Measurements from ENCODE around the gene NIT1.

Gene NIT1

GRCh38 chr1:161117759-161118581 is at the start of gene NIT1, which contains the start of gene PFDN2:
NIT1 (plus strand) TSS chr1:161118105; CDS start chr1:161118177, 72 bp downstream.
PFDN2 (minus strand) TSS chr1:161118037; CDS start chr1:161118026, 11 bp downstream.
- DNase-seq: peak; percentile 71

DNA sequence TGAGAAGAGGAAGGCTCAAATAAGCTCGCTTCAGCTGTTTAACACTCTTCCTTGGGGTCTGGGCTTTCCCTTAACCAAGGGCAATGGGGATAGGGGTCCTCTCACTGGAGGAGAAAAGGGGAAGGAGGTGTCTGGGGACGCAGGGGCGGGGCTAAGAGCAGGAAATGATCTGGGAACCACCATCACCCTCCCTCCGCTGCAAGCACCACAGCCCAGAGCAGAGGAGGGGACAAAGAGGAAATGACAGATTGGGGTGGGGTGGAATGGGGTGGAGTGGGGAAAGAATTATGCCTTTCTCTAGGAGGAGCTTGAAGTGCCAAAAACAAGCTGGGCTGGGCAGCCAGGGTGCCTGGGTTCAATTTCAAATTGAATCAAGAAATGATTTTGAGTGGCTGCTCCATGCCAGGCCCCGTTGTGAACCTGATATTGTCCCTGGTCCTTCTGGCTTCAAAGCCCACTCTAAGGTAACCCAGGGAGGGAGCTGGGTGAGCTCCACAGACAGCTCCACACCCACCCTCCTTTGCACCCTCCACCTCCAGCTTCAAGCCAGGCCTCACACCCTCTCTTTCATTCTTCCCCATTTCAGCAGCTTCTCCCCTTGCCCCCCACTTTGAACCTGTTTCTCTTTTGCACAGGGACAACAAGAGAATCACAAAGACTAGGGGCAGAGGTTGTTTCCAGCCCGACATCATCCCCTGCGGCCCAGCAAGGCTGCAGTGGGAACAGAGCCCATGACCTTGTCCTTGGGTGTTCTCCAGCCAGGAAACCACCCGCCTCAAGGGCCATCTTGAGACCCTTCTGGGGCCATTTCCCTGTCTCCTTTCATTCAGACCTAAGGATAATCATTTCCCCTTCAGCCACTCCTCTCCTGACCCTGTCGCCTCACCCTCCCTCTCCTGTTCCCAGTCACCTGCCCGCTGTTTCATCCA is 49.3 kb upstream of the NIT1 start:
- no peak for DNase-seq

DNA sequence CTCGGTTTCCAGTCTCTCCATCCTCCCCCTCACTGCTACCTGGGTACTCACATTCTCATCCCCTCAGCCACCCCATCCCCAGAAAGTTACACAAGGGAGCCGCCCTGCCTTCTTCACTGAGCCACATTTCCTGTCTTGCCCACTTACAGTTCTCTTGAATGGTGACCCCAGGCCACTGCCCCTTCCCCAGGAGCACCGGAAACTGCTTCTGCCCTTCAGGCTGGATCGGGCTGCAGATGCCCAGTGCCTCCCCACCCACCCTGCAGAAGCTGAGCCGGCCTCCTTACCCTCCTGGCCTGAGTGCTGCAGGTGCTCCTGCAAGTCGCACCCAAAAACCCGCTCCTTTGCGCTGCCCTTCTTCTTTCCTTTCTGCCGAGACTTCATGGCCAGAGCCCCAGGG is 48.7 kb upstream of the NIT1 start:
- DNase-seq: no peak

DNA sequence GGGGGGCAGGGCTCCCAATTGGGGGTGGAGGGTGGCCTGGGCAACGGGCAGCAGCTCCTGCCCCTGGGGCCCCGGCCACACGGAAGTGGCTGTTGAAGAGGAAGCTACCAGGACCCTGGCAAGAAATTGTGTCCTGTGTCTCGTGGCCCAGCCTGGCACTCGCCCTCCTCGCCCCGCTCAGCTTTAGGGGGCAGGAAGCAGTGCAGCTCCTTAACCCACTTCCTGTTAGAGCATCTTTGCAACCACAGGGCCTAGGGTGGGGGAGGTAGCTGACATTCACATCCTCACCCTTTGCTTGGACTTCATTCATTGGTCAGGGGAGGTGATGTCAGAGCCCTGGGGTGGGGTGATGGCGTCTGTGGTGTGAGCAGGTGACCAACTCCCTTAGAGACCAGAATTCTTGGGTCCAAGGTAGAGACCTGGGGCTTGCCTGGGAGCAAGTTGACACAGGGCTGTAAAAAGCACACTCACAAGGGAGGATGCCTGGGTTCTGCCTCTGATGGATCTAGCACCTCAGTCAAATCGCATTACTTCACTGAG is 48.1 kb upstream of the NIT1 start, which contains the start of gene ARHGAP30:
Gene ARHGAP30 (minus strand): TSS at position 161 of the 540 bp plus-strand sequence. CDS start 267 bp downstream, outside the sequence.
- DNase-seq: no peak

GRCh38 chr1:161070761-161071160 is 47.1 kb upstream of the NIT1 start:
- DNase-seq: no peak

- no peak for DNase-seq
Measured at GRCh38 chr1:161071886-161072371, 46.0 kb upstream of the NIT1 start.

- DNase-seq: no peak
Measured at GRCh38 chr1:161072751-161073449, 45.0 kb upstream of the NIT1 start.

- no peak for DNase-seq
Measured at GRCh38 chr1:161073474-161074121, 44.3 kb upstream of the NIT1 start.

DNA sequence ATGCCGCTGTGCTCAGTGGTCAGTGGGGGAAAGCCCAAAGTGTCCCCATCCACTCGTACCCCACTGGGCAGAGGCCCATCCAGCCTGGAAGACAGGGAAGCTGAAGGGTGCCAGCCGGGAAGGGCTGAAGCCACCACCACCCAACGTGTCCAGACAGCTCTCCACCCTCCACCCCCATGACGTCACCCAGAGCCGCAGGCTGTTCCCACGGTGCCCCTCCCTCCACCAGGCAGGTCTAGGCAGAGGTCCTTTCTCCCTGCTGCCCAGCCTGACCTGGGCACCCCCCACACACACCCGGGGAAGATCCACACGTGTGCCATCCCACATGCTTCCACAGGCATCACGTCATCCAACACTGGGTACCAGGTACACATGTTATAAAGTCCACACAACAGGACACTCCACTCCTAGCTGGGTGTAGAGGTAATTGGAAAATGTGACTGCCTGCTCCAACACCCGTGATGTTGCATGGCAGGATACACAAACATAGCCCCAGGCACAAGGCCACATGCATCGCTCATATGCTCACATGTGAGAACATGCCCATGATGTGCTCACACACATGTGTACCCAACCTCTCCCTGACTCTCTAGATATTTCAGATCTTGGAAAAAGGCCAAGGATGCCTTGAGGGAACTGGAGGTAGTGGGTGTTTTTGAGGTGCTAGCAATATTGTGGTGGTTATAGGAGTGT is 43.1 kb upstream of the NIT1 start:
- DNase-seq: peak; percentile 2

DNA sequence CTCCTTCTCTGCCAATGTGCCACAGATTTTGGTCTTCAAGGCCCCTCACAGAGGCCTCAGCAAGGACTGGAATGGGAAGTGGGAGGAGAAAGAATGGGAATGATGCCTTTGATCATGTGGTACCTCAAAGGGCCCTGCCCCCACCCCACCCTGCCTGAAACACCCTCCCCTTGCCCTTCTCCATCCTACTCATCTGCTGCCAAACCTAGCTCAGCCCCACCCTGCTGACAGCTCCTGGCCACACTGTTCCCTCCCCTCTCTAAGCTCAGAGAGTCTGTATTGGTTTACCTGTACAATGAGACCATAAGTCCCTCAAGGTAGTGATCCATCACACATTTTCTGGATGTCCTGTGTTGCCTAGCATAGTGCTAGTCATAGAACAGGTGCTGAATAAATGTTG is 41.5 kb upstream of the NIT1 start:
- DNase-seq: no peak

DNA sequence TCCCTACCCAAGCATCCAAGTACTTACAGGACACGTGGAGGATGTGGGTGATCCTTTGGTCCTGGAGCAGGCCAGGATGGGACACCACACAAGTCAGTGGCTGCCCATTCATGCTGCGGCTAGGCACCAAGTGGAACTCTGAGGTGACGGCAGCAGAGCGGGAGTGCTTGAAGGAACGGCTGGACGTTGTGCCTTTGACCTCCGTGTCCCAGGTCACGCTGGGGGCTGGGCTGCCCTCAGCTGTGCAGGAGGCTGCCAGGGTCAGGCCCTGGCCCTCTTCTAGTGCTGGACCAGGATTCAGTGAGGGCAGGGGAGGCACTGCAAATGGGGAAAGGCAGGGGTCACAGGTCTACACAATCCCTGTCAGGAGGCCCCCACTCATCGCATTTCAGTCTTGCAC is 40.5 kb upstream of the NIT1 start:
- DNase-seq: no peak

DNA sequence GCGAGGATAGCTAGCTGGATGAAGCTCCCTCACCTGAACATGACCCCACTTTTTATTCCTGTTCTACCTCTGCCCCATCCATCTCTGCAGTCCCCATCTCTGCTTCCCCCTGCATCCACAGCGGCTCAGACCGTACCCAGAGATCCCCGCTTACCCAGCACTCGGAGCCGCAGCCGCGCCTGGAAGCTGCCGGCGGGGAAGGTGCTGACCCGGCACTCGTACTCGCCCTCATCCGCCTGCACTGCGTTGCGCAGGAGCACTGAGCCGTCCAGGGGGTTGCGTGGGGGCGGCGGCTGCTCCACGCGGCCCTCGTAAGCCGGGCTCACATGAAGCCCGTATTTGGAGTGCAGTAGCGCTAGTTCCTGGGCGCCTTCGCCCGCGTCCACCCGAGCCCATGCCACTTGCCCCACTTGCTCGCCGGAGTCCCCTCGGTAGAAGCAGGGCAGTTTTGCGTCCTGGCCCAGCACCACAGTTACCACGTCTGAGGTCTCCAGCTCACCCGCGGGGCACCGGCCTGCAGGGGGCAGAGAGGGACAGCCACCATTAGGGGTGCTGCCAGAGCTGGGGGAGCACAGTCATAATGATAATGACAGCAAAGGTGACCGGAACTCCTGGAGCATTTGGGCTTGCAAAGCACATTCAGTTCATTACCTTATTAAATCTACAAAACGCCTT is 38.3 kb upstream of the NIT1 start:
- no peak for DNase-seq

GRCh38 chr1:161080441-161081405 is 37.2 kb upstream of the NIT1 start:
- DNase-seq: no peak

DNA sequence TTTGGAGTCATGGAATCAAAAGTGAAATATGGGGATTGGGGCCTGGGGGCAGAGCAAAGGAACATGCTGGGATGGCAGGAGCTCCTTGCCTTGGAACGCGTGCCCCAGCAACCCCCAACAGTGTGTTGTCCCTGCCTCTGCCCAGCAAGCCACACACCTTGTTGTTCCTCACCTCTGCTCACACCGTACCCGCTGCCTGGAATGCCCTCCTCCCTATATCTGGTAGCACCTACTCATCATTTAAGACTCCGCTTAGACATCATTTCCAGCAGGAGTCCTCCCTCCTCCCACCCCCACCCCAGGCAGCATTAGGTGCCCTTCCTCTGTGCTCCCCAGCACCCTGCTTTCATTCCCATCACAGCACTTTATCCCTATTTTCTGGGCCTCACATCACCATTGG is 36.4 kb upstream of the NIT1 start:
- DNase-seq: no peak

GRCh38 chr1:161082483-161082882 is 35.4 kb upstream of the NIT1 start:
- DNase-seq: no peak

DNA sequence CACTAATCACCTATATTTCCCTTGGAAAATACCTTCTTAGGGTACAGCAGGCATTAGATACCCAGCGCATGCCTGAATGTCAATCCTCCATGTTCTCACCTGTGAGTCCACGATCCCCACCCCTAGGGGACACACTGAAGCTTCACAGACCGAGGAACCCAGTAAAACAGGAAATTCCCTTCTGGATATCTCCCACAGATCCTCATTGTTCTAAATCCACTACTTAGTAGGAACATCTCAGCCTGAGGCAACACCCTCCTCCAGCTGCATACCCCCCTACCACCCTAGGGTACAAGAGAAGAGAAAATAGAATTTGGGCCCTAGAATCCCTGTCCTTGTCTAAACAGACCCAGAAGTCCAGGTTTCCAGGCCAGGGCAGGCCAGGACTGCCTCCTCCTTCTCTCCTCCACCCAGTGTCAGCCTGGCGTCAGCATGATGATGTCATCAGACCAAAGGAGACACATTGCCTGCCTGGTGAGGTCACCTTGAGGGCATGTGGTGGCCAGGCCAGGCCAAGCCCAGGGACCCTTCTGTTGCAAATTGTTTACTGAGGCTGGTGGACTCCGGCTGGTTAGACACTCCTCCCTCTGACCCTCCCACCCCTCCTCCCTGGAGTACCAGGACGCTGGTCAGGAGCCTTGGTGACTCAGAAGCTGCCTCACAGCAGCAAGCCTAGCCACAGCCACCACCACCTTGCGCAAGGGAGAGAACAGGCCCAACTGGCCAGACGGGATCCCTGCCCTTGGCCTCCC is 34.7 kb upstream of the NIT1 start:
- DNase-seq: no peak

GRCh38 chr1:161083748-161084596 is 33.9 kb upstream of the NIT1 start:
- no peak for DNase-seq

DNA sequence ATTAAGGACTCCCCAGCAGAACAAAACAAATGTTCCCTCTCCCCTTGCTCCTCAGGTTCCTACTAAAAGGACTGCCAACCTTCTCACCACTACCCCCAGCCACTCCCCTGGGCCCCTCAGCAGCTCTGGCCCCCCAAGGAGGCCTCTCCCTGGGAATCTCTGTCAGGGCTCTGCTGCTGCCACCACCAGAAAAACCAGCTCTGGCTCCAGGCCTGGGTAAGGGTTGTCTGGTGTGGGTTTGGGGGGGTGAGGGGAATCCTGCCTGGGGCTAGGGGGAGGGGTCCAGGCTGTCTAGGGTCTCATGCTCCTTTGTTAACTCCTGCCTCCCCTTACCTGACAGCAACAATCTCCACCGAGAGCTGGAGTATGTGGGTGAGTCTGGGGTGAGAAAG is 33.3 kb upstream of the NIT1 start:
- DNase-seq: no peak
